HCT116 (cell line): ENCODE results near the gene HES1.

Source experiments
- ATF3 ChIP-seq: IDR thresholded peaks from 2 replicates; pipeline ENCODE4 v1.6.1; 2012
- CTCF ChIP-seq, 3 experiments: fragments of 200-600 bp in 1 of 3; sonication (generic) in 1 of 3; IDR thresholded peaks in 2 of 3; conservative IDR thresholded peaks in 1 of 3; 2 replicates each; pipeline ENCODE4 v1.5.1; 2012 to 2017; ENCODE audit warnings: low read depth in 2 of 3, low read length in 2 of 3, antibody characterized with exemption in 1 of 3, borderline replicate concordance in 1 of 3, control low read depth in 1 of 3, mild to moderate bottlenecking in 1 of 3, mixed read lengths in 1 of 3, mixed run types in 1 of 3, moderate library complexity in 1 of 3; ENCODE audit not compliant: insufficient read depth in 1 of 3
- ELF1 ChIP-seq: IDR thresholded peaks from 2 replicates; pipeline ENCODE4 v1.6.1; 2012; ENCODE audit warnings: low read depth, borderline replicate concordance
- EZH2 ChIP-seq: fragments of 200-600 bp; sonication (generic); IDR thresholded peaks from 2 replicates; pipeline ENCODE4 v1.6.1; 2017; ENCODE audit warnings: antibody characterized with exemption, mixed run types
- EZH2phosphoT487 ChIP-seq: fragments of 200-600 bp; IDR thresholded peaks from 2 replicates; pipeline ENCODE4 v1.6.1; 2018; ENCODE audit warnings: antibody characterized with exemption, borderline replicate concordance
- JUND ChIP-seq: IDR thresholded peaks from 2 replicates; pipeline ENCODE4 v1.6.1; 2012
- MAX ChIP-seq: IDR thresholded peaks from 2 replicates; pipeline ENCODE4 v1.6.1; 2012
- POLR2A ChIP-seq: IDR thresholded peaks from 2 replicates; pipeline ENCODE4 v1.7.0; 2011; ENCODE audit warnings: borderline replicate concordance; ENCODE audit not compliant: insufficient read depth, insufficient read length; ENCODE audit errors: extremely low read depth
- POLR2AphosphoS5 ChIP-seq: IDR thresholded peaks from 2 replicates; pipeline ENCODE4 v1.6.1; 2011; ENCODE audit warnings: mild to moderate bottlenecking, low read depth, low read length, moderate library complexity
- REST ChIP-seq: IDR thresholded peaks from 2 replicates; pipeline ENCODE4 v1.6.1; 2012; ENCODE audit warnings: low read depth
- SP1 ChIP-seq: IDR thresholded peaks from 2 replicates; pipeline ENCODE4 v1.6.1; 2012; ENCODE audit warnings: low read depth
- ZNF274 ChIP-seq: fragments of 200-500 bp; sonication (Bioruptor generic); IDR thresholded peaks from 2 replicates; pipeline ENCODE4 v1.6.1; 2014; ENCODE audit warnings: mild to moderate bottlenecking, low read depth, low read length, inconsistent platforms

GRCh38 chr3:194100856-194101390 is 35.0 kb upstream of the HES1 start:
- TF ChIP-seq CTCF (IDR thresholded peaks at IDR 0.05 in 2 of 3, conservative IDR thresholded peaks at IDR 0.05 in 1 of 3; ENCODE audit: borderline replicate concordance in 1 of 3, insufficient read depth in 1 of 3, low read depth in 2 of 3, low read length in 2 of 3), result no peak
- TF ChIP-seq MAX, result no peak
- TF ChIP-seq POLR2A, result no peak
- TF ChIP-seq POLR2AphosphoS5, result no peak
- TF ChIP-seq ELF1, result no peak
- no peak for TF ChIP-seq EZH2phosphoT487
- no peak for TF ChIP-seq JUND
- TF ChIP-seq ATF3, result no peak
- TF ChIP-seq EZH2, result no peak
- no peak for TF ChIP-seq SP1
- no peak for TF ChIP-seq REST
- no peak for TF ChIP-seq ZNF274
